Measurements from ENCODE around the gene FLAD1.

DNA sequence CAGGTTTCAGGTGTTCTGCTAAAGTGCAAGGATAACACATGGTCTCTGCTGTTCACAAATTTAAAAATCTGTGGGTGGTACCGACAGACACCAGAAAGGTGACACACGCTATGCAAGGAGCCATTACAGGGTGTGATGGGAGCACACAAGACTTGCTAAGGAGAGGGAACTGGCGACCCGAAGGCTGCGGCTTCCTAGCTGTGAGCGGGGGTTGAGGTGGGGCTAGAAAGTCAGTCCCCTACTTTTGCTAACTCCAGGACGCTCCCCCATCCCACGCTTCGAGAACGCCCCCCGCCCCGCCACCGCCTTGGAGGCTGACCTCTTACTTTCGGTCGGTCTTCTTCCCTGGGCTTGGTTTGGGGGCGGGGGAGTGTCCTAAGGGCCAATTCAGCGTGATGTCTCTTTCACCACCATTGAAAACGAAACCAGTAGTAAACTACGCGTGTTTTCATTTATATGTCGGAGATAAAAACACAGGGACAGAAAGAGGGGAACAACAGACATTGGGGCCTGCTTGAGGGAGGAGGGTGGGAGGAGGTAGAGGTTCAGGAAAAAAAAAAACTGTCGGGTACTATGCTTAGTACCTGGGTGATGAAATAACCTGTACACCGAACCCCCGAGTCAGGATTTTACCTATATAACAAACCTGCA lies 7.6 kb upstream of the FLAD1 start:
- TF ChIP-seq, protein P1, sequence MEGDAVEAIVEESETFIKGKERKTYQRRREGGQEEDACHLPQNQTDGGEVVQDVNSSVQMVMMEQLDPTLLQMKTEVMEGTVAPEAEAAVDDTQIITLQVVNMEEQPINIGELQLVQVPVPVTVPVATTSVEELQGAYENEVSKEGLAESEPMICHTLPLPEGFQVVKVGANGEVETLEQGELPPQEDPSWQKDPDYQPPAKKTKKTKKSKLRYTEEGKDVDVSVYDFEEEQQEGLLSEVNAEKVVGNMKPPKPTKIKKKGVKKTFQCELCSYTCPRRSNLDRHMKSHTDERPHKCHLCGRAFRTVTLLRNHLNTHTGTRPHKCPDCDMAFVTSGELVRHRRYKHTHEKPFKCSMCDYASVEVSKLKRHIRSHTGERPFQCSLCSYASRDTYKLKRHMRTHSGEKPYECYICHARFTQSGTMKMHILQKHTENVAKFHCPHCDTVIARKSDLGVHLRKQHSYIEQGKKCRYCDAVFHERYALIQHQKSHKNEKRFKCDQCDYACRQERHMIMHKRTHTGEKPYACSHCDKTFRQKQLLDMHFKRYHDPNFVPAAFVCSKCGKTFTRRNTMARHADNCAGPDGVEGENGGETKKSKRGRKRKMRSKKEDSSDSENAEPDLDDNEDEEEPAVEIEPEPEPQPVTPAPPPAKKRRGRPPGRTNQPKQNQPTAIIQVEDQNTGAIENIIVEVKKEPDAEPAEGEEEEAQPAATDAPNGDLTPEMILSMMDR (IDR thresholded peaks at IDR 0.05 in 4 of 5, conservative IDR thresholded peaks at IDR 0.05 in 1 of 5), result no peak
- TF ChIP-seq POLR2A (IDR thresholded peaks at IDR 0.05), result no peak

Measured in gastrocnemius medialis (tissue), 4 donors.